PC-9 (cell line): ENCODE data around the gene ZDHHC1. TPM values are rescaled to one million over a fixed set of nuclear protein-coding genes. Genes with fewer than 3 reads are reported as not detected.

ENCODE experiments used
- BruUV-seq: library from RNA; stranded (reverse); fragments of 400-500 nt; replicated peaks from 2 replicates; lab custom pipeline; 2021; lab: Mats Ljungman, UMichigan
- CTCF ChIA-PET: fragments of 300-600 bp; sonication (Branson Sonifier 250); formaldehyde crosslinking; loops from one replicate; lab custom pipeline; 2022; ENCODE audit warnings: antibody characterized with exemption; lab: Charles Lee
- POLR2A ChIA-PET: fragments of 300-600 bp; sonication (Branson Sonifier 250); formaldehyde crosslinking; loops from one replicate; lab custom pipeline; 2022; ENCODE audit warnings: antibody characterized with exemption; ENCODE audit not compliant: unreplicated experiment; lab: Charles Lee
- DNase-seq, 2 experiments: peaks; one replicate each; pipeline versions ENCODE4 v3.0.0 to v3.0.0-alpha.2; 2015 to 2022; ENCODE audit warnings: mixed read lengths in 1 of 2
- H2AFZ ChIP-seq: fragments of 200-600 bp; sonication (generic); 2 replicates; pipeline ENCODE4 v1.8.1; 2017; ENCODE audit warnings: antibody characterized with exemption
- H3F3A ChIP-seq: fragments of 200-600 bp; sonication (generic); 2 replicates; pipeline ENCODE4 v1.8.1; 2017; ENCODE audit warnings: antibody characterized with exemption, mild to moderate bottlenecking, low read depth; ENCODE audit not compliant: insufficient read depth
- H3K27ac ChIP-seq: fragments of 200-600 bp; sonication (generic); 2 replicates; pipeline ENCODE4 v1.6.1; 2016; ENCODE audit warnings: mixed run types
- H3K27me3 ChIP-seq: fragments of 200-600 bp; sonication (generic); 2 replicates; pipeline ENCODE4 v1.6.1; 2016; ENCODE audit warnings: low read depth, mixed run types; ENCODE audit not compliant: insufficient read depth
- H3K36me3 ChIP-seq: fragments of 200-600 bp; sonication (generic); 2 replicates; pipeline ENCODE4 v1.6.1; 2016; ENCODE audit warnings: low read depth, mixed run types
- H3K4me1 ChIP-seq: fragments of 200-600 bp; sonication (generic); replicated peaks from 2 replicates; pipeline ENCODE4 v1.6.1; 2016; ENCODE audit warnings: mixed run types; ENCODE audit not compliant: insufficient read depth
- H3K4me2 ChIP-seq: fragments of 200-600 bp; sonication (generic); 2 replicates; pipeline ENCODE4 v1.6.1; 2017; ENCODE audit warnings: mixed run types
- H3K4me3 ChIP-seq: fragments of 200-600 bp; sonication (generic); 2 replicates; pipeline ENCODE4 v1.6.1; 2016; ENCODE audit warnings: mixed run types
- H3K79me2 ChIP-seq: fragments of 200-600 bp; sonication (generic); 2 replicates; pipeline ENCODE4 v1.6.1; 2017; ENCODE audit warnings: low read depth, mixed run types
- H3K9me2 ChIP-seq: fragments of 200-600 bp; sonication (generic); 2 replicates; pipeline ENCODE4 v1.8.1; 2017; ENCODE audit warnings: mild to moderate bottlenecking; ENCODE audit not compliant: insufficient read depth
- H3K9me3 ChIP-seq: fragments of 200-600 bp; sonication (generic); 2 replicates; pipeline ENCODE4 v1.8.1; 2016; ENCODE audit warnings: low read depth; ENCODE audit not compliant: insufficient read depth
- H4K20me1 ChIP-seq: fragments of 200-600 bp; sonication (generic); 2 replicates; pipeline ENCODE4 v1.8.1; 2017; ENCODE audit not compliant: insufficient read depth
- EZH2 ChIP-seq: fragments of 200-600 bp; sonication (generic); IDR thresholded peaks from 2 replicates; pipeline ENCODE4 v1.8.0; 2017; ENCODE audit warnings: antibody characterized with exemption, low read depth
- intact Hi-C: fragments of 100-400 bp; cut with micrococcal nuclease; formaldehyde crosslinking; loops from one replicate; pipeline ENCODE4 v1.10.0; 2022; ENCODE audit not compliant: unreplicated experiment
- total RNA-seq: library from RNA; stranded (reverse); gene quantifications from 2 replicates; pipeline ENCODE4 v1.2.3, GENCODE V29; 2021
- TF ChIP-seq, protein P1 (sequence below): fragments of 200-600 bp; sonication (generic); conservative IDR thresholded peaks from 2 replicates; pipeline ENCODE4 v1.6.1; 2017; ENCODE audit warnings: mixed run types, antibody characterized with exemption, mild to moderate bottlenecking, moderate library complexity

ZDHHC1 gene
- total RNA-seq, 1 experiment from 2014 or later, result 12.8 TPM

- Histone ChIP-seq H3K79me2 (no peaks in the 10 kb centered on the region), H3K9me2 (no peaks in the 10 kb centered on the region), H3K27me3 (no peaks in the 10 kb centered on the region), H3K4me2 (no peak overlapping the region), H3K27ac (no peak overlapping the region), H2AFZ (no peak overlapping the region), H3K9me3 (no peaks in the 10 kb centered on the region), H4K20me1 (no peaks in the 10 kb centered on the region), H3F3A (peaks cover 14% of the 10 kb centered on the region; the same call in 1 of the 2 replicates), H3K4me3 (no peak overlapping the region), H3K36me3 (no peaks in the 10 kb centered on the region), H3K4me1 (no peaks in the 10 kb centered on the region; the same call in none of the 2 replicates)
- BruUV-seq, result no TSS peak
- POLR2A ChIA-PET, result no interaction called here
- TF ChIP-seq, protein P1, sequence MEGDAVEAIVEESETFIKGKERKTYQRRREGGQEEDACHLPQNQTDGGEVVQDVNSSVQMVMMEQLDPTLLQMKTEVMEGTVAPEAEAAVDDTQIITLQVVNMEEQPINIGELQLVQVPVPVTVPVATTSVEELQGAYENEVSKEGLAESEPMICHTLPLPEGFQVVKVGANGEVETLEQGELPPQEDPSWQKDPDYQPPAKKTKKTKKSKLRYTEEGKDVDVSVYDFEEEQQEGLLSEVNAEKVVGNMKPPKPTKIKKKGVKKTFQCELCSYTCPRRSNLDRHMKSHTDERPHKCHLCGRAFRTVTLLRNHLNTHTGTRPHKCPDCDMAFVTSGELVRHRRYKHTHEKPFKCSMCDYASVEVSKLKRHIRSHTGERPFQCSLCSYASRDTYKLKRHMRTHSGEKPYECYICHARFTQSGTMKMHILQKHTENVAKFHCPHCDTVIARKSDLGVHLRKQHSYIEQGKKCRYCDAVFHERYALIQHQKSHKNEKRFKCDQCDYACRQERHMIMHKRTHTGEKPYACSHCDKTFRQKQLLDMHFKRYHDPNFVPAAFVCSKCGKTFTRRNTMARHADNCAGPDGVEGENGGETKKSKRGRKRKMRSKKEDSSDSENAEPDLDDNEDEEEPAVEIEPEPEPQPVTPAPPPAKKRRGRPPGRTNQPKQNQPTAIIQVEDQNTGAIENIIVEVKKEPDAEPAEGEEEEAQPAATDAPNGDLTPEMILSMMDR, result no peak
- TF ChIP-seq EZH2, result no peak
- CTCF ChIA-PET, result no interaction called here
- DNase-seq, result no peak
- intact Hi-C loops, result no loop called here
Observed at GRCh38 chr16:67425061-67425460, 8.8 kb upstream of the ZDHHC1 start.

GRCh38 chr16:67424261-67424615, 8.0 kb upstream of the ZDHHC1 start:
- no peak for TF ChIP-seq EZH2
- TF ChIP-seq, protein P1, result no peak
- POLR2A ChIA-PET, result no interaction called here
- CTCF ChIA-PET, result no interaction called here
- DNase-seq, result no peak
- BruUV-seq, result no TSS peak
- H3K9me2 ChIP-seq, result no peaks in the 10 kb centered on the region
- no peak overlapping the region for H3K4me3 ChIP-seq
- H3K79me2 ChIP-seq, result no peaks in the 10 kb centered on the region
- peaks cover 10% of the 10 kb centered on the region; the same call in 1 of the 2 replicates for H3F3A ChIP-seq
- no peaks in the 10 kb centered on the region; the same call in 1 of the 2 replicates for H3K4me1 ChIP-seq
- no peaks in the 10 kb centered on the region for H3K9me3 ChIP-seq
- H3K4me2 ChIP-seq, result no peak overlapping the region
- no peak overlapping the region for H2AFZ ChIP-seq
- H3K36me3 ChIP-seq, result no peaks in the 10 kb centered on the region
- intact Hi-C loops, result no loop called here
- H3K27me3 ChIP-seq, result no peaks in the 10 kb centered on the region
- no peak overlapping the region for H3K27ac ChIP-seq
- no peaks in the 10 kb centered on the region for H4K20me1 ChIP-seq

DNA sequence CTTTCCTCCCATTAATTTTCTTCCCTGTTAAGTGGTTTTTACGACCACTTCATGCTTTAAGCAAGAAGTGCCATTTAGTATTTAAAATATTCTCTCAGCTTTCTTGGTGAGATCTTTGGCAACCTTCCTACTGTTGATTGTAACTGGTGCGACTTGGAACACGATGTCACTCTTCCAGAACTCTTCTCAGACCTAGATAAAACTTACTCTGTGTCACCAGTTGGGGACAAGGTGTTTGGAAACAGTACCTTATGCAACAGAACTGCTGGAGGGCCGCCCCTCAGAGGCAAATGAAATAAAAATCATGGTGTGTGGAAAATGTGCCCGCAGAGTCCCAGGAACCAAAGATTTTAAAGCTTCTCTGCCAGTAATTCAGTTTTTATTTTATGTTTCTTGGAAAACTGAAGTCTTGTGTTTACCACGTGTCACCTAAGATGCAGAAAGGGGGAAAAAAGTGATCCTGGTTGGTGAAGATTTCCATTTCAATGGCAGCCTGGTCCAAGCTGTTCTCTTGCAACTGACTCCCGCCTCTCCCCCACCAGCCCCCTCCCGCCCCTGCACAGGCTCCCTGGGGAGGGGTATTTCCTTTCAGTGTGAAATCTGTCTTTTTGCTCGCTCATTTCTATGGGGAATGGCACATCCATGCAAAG, 7.5 kb upstream of the ZDHHC1 start:
- H3K27ac ChIP-seq, result no peak overlapping the region
- H4K20me1 ChIP-seq, result no peaks in the 10 kb centered on the region
- no peak overlapping the region for H3K4me3 ChIP-seq
- BruUV-seq, result no TSS peak
- intact Hi-C loops, result no loop called here
- no peak for DNase-seq
- no peak overlapping the region for H3K4me2 ChIP-seq
- ChIA-PET POLR2A (no interaction called here), CTCF (interaction anchor here (0.5 to 0.6 kb wide), 3 partner anchors 38 to 423 kb away, joined by 4 to 8 read pairs (median 6); no protein-coding TSS in a partner anchor)
- H2AFZ ChIP-seq, result no peak overlapping the region
- H3K9me3 ChIP-seq, result no peaks in the 10 kb centered on the region
- peaks cover 4% of the 10 kb centered on the region; the same call in 1 of the 2 replicates for H3F3A ChIP-seq
- no peaks in the 10 kb centered on the region for H3K27me3 ChIP-seq
- TF ChIP-seq, protein P1, result no peak
- TF ChIP-seq EZH2, result no peak
- H3K4me1 ChIP-seq, result no peaks in the 10 kb centered on the region; the same call in 1 of the 2 replicates
- no peaks in the 10 kb centered on the region for H3K9me2 ChIP-seq
- H3K79me2 ChIP-seq, result no peaks in the 10 kb centered on the region
- H3K36me3 ChIP-seq, result no peaks in the 10 kb centered on the region
